ENCODE data around the gene ARL6IP5.

Gene ARL6IP5

DNA sequence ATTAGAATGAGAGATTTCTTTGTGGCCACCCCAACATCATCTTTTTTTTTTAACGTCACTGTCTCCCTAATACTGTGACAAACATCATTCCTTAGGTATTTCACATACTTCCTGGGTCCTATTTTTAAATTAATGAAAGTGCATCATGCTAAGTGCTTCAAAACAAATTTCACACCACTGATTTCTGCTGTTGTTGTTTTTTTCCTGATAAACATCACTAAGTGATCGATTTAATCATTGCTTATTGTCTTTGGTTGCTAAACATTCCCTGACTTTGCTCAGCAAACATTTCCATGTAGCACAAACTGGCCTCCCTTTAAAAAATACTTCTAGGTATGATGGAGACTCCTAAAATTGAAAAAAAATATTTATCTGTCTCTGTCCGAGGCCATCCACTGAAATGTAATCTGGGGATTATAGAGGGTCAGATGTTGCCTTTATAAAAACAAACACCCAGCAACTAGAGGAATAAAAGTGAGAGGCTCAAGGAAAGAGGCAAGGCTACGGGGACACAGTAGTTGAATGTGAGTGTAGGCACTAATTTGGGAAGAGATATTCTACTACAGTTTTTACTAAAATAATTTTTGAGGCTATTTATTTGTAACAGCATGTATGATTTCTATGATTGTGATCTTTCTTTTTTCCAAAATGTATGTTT, 58.2 kb downstream of the ARL6IP5 start:
- Histone ChIP-seq H3K23ac (ENCODE audit: low read length) (no peak overlapping the region), H2BK15ac (replicated peaks; ENCODE audit: low read depth) (no peak overlapping the region), H3K56ac (ENCODE audit: low read length) (no peak overlapping the region), H3K79me2 (ENCODE audit: control insufficient read depth, insufficient read depth, low read length) (no peaks in the 10 kb centered on the region), H4K5ac (ENCODE audit: low read length) (no peak overlapping the region), H2AK5ac (ENCODE audit: low read length) (no peak overlapping the region), H4K8ac (ENCODE audit: low read depth, low read length) (no peak overlapping the region), H3K4me1 (ENCODE audit: control insufficient read depth, low read depth, low read length) (peaks cover 2% of the 10 kb centered on the region), H3K27ac (ENCODE audit: low read depth, low read length) (no peak overlapping the region), H3K27me3 (ENCODE audit: insufficient read depth, low read length, poor library complexity) (no peaks in the 10 kb centered on the region), H3K18ac (ENCODE audit: low read length) (no peak overlapping the region), H2BK5ac (ENCODE audit: low read length) (no peak overlapping the region), H3K4me2 (ENCODE audit: low read length) (no peak overlapping the region), H3K9ac (ENCODE audit: low read length) (no peak overlapping the region), H3K4ac (ENCODE audit: low read depth, low read length) (no peak overlapping the region), H3K79me1 (ENCODE audit: low read length) (no peaks in the 10 kb centered on the region), H2BK120ac (ENCODE audit: low read depth, low read length) (no peak overlapping the region), H3K4me3 (ENCODE audit: low read length) (no peak overlapping the region), H3K36me3 (ENCODE audit: control insufficient read depth, insufficient read depth, low read length) (no peaks in the 10 kb centered on the region)
- DNase-seq = no peak
- no CpG with 5 or more reads among the region's 4 CpGs for WGBS (ENCODE audit: extremely low coverage, insufficient coverage, low lambda C conversion rate)

DNA sequence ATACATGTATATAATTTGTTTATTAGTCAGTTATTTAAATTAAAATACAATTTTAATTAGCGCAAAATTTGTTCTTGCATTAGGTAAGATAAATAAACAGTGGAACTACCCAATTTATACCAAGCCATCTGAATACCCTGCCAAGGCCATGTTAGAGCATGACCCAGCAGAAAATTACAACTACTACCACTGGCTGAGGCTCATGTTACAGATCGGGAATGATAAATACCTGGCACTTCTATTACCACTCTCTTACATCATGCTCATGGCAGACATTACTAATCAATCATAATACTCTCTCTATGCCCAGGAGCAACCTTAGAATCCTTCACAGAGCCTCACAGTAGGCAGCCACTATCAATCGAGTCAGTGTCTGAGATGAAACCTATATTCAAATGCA, 58.9 kb downstream of the ARL6IP5 start:
- H3K4me3 ChIP-seq (ENCODE audit: low read length) = no peak overlapping the region
- no peak overlapping the region for H3K18ac ChIP-seq (ENCODE audit: low read length)
- no peak overlapping the region for H3K23ac ChIP-seq (ENCODE audit: low read length)
- H3K4me2 ChIP-seq (ENCODE audit: low read length) = no peak overlapping the region
- H3K4me1 ChIP-seq (ENCODE audit: control insufficient read depth, low read depth, low read length) = peaks cover 2% of the 10 kb centered on the region
- H2BK15ac ChIP-seq (replicated peaks; ENCODE audit: low read depth) = no peak overlapping the region
- no peak overlapping the region for H2AK5ac ChIP-seq (ENCODE audit: low read length)
- H3K79me2 ChIP-seq (ENCODE audit: control insufficient read depth, insufficient read depth, low read length) = no peaks in the 10 kb centered on the region
- H4K8ac ChIP-seq (ENCODE audit: low read depth, low read length) = no peak overlapping the region
- H3K9ac ChIP-seq (ENCODE audit: low read length) = no peak overlapping the region
- no peak overlapping the region for H3K56ac ChIP-seq (ENCODE audit: low read length)
- no peak overlapping the region for H3K4ac ChIP-seq (ENCODE audit: low read depth, low read length)
- no peak overlapping the region for H4K5ac ChIP-seq (ENCODE audit: low read length)
- H3K27me3 ChIP-seq (ENCODE audit: insufficient read depth, low read length, poor library complexity) = no peaks in the 10 kb centered on the region
- H2BK5ac ChIP-seq (ENCODE audit: low read length) = no peak overlapping the region
- no CpG with 5 or more reads among the region's 3 CpGs for WGBS (ENCODE audit: extremely low coverage, insufficient coverage, low lambda C conversion rate)
- H3K79me1 ChIP-seq (ENCODE audit: low read length) = no peaks in the 10 kb centered on the region
- peak; percentile 84 for DNase-seq
- H3K27ac ChIP-seq (ENCODE audit: low read depth, low read length) = no peak overlapping the region
- no peaks in the 10 kb centered on the region for H3K36me3 ChIP-seq (ENCODE audit: control insufficient read depth, insufficient read depth, low read length)
- H2BK120ac ChIP-seq (ENCODE audit: low read depth, low read length) = no peak overlapping the region

DNA sequence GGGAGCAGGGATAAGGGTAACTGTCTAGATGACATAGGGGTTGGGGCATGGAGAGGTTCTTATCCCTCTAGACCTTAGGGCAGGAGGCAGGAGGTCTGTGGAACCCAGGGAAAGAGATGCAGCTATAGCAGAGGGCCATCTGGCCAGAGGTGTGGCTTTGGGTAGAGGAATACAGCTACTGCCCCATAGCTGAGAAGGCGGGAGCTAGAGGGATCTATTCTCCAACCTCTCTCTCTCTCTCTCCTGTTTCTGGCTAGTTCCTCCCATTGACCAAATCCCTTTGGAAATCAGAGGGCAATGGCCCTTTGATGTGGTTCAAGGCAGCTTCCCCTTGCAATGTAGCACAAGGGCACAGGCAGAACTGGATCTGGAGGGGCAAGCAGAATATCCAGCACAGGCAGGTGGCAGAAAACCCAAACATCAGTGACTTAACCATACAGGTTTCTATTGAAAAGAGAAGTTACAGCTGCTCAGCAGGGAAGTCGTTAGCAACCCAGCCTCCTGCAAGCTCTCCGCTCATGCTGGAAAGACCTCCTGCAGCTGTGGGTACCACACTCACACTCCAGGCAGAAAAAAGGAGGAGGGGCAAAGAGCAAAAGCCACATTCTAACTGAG, 60.0 kb downstream of the ARL6IP5 start:
- H3K27me3 ChIP-seq (ENCODE audit: insufficient read depth, low read length, poor library complexity) = no peaks in the 10 kb centered on the region
- H4K8ac ChIP-seq (ENCODE audit: low read depth, low read length) = no peak overlapping the region
- WGBS (ENCODE audit: extremely low coverage, insufficient coverage, low lambda C conversion rate) = no CpG with 5 or more reads among the region's 3 CpGs
- no peak overlapping the region for H3K23ac ChIP-seq (ENCODE audit: low read length)
- H3K36me3 ChIP-seq (ENCODE audit: control insufficient read depth, insufficient read depth, low read length) = no peaks in the 10 kb centered on the region
- no peak overlapping the region for H2AK5ac ChIP-seq (ENCODE audit: low read length)
- no peak overlapping the region for H3K4me2 ChIP-seq (ENCODE audit: low read length)
- peak; percentile 76 for DNase-seq
- H3K79me1 ChIP-seq (ENCODE audit: low read length) = no peaks in the 10 kb centered on the region
- no peak overlapping the region for H3K4ac ChIP-seq (ENCODE audit: low read depth, low read length)
- H3K4me1 ChIP-seq (ENCODE audit: control insufficient read depth, low read depth, low read length) = peaks cover 2% of the 10 kb centered on the region
- H3K79me2 ChIP-seq (ENCODE audit: control insufficient read depth, insufficient read depth, low read length) = no peaks in the 10 kb centered on the region
- no peak overlapping the region for H3K9ac ChIP-seq (ENCODE audit: low read length)
- H4K5ac ChIP-seq (ENCODE audit: low read length) = no peak overlapping the region
- no peak overlapping the region for H2BK15ac ChIP-seq (replicated peaks; ENCODE audit: low read depth)
- no peak overlapping the region for H3K4me3 ChIP-seq (ENCODE audit: low read length)
- no peak overlapping the region for H3K56ac ChIP-seq (ENCODE audit: low read length)
- H3K27ac ChIP-seq (ENCODE audit: low read depth, low read length) = no peak overlapping the region
- H3K18ac ChIP-seq (ENCODE audit: low read length) = no peak overlapping the region
- H2BK120ac ChIP-seq (ENCODE audit: low read depth, low read length) = no peak overlapping the region
- no peak overlapping the region for H2BK5ac ChIP-seq (ENCODE audit: low read length)

DNA sequence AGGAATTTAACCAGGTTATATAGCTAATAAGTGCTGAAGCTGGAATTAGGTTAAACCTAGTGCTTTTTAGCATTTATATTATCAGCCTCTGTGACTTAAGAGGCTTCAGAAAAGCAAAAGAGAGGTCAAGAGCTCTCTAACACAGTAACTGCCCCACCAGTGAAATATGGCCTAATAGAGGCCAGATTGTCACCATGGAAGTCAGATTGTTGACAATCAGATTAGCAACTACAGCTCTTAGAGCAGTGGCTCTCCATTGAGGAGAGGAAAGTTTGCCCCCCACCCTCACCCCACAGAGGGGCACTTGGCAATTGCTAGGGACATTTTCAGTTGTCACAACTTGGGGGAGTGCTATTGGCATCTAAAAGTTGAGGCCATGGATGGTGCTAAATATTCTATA, 61.0 kb downstream of the ARL6IP5 start:
- Histone ChIP-seq H4K5ac (ENCODE audit: low read length) (no peak overlapping the region), H2BK5ac (ENCODE audit: low read length) (no peak overlapping the region), H2AK5ac (ENCODE audit: low read length) (no peak overlapping the region), H4K8ac (ENCODE audit: low read depth, low read length) (no peak overlapping the region), H3K23ac (ENCODE audit: low read length) (no peak overlapping the region), H3K9ac (ENCODE audit: low read length) (no peak overlapping the region), H2BK15ac (replicated peaks; ENCODE audit: low read depth) (no peak overlapping the region), H3K4me2 (ENCODE audit: low read length) (no peak overlapping the region), H3K27ac (ENCODE audit: low read depth, low read length) (no peak overlapping the region), H2BK120ac (ENCODE audit: low read depth, low read length) (no peak overlapping the region), H3K79me2 (ENCODE audit: control insufficient read depth, insufficient read depth, low read length) (no peaks in the 10 kb centered on the region), H3K56ac (ENCODE audit: low read length) (no peak overlapping the region), H3K4ac (ENCODE audit: low read depth, low read length) (no peak overlapping the region), H3K4me3 (ENCODE audit: low read length) (no peak overlapping the region), H3K4me1 (ENCODE audit: control insufficient read depth, low read depth, low read length) (peaks cover 2% of the 10 kb centered on the region), H3K79me1 (ENCODE audit: low read length) (no peaks in the 10 kb centered on the region), H3K27me3 (ENCODE audit: insufficient read depth, low read length, poor library complexity) (no peaks in the 10 kb centered on the region), H3K36me3 (ENCODE audit: control insufficient read depth, insufficient read depth, low read length) (no peaks in the 10 kb centered on the region), H3K18ac (ENCODE audit: low read length) (no peak overlapping the region)
- peak; percentile 24 for DNase-seq

DNA sequence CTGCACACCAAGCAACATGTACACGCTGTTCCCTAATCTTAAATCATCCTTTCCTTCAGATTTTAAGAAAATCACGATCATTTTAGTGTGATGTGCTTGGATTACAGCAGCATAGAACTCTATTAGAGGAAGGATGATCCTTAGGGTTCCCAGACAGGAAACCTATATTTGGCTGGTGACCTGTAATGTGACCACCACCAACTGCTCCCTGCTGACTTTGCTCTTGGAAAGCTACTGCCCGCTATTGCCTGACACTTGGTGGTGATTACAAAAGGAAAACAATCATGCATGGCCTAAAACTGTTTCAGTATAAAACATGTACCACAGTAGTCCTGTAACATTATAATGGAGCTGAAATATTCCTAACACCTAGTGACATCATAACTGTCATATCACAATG, 64.8 kb downstream of the ARL6IP5 start:
- DNase-seq = no peak
- no peak overlapping the region for H4K5ac ChIP-seq (ENCODE audit: low read length)
- H2BK5ac ChIP-seq (ENCODE audit: low read length) = no peak overlapping the region
- H2AK5ac ChIP-seq (ENCODE audit: low read length) = no peak overlapping the region
- no peak overlapping the region for H3K18ac ChIP-seq (ENCODE audit: low read length)
- no peak overlapping the region for H3K56ac ChIP-seq (ENCODE audit: low read length)
- H3K4me2 ChIP-seq (ENCODE audit: low read length) = no peak overlapping the region
- H3K27ac ChIP-seq (ENCODE audit: low read depth, low read length) = no peak overlapping the region
- no peaks in the 10 kb centered on the region for H3K79me2 ChIP-seq (ENCODE audit: control insufficient read depth, insufficient read depth, low read length)
- H4K8ac ChIP-seq (ENCODE audit: low read depth, low read length) = no peak overlapping the region
- no peak overlapping the region for H2BK120ac ChIP-seq (ENCODE audit: low read depth, low read length)
- no CpG with 5 or more reads among the region's 3 CpGs for WGBS (ENCODE audit: extremely low coverage, insufficient coverage, low lambda C conversion rate)
- no peak overlapping the region for H3K23ac ChIP-seq (ENCODE audit: low read length)
- no peak overlapping the region for H3K9ac ChIP-seq (ENCODE audit: low read length)
- no peak overlapping the region for H2BK15ac ChIP-seq (replicated peaks; ENCODE audit: low read depth)
- H3K36me3 ChIP-seq (ENCODE audit: control insufficient read depth, insufficient read depth, low read length) = no peaks in the 10 kb centered on the region
- H3K27me3 ChIP-seq (ENCODE audit: insufficient read depth, low read length, poor library complexity) = peaks cover 2% of the 10 kb centered on the region
- H3K4me1 ChIP-seq (ENCODE audit: control insufficient read depth, low read depth, low read length) = no peaks in the 10 kb centered on the region
- no peak overlapping the region for H3K4ac ChIP-seq (ENCODE audit: low read depth, low read length)
- no peak overlapping the region for H3K4me3 ChIP-seq (ENCODE audit: low read length)
- no peaks in the 10 kb centered on the region for H3K79me1 ChIP-seq (ENCODE audit: low read length)

Measured in mesendoderm (in vitro differentiated cells).